Loucy (cell line): ENCODE data around the gene PTCD1.

ENCODE experiments used
- CTCF ChIP-seq: fragments of 200-600 bp; sonication (generic); conservative IDR thresholded peaks from 2 replicates; pipeline ENCODE4 v1.5.1; 2014; ENCODE audit warnings: mild to moderate bottlenecking, antibody characterized with exemption, low read length
- EZH2phosphoT487 ChIP-seq: fragments of 200-600 bp; IDR thresholded peaks from 2 replicates; pipeline ENCODE4 v1.6.1; 2018; ENCODE audit warnings: antibody characterized with exemption, mild to moderate bottlenecking, moderate library complexity, borderline replicate concordance

- TF ChIP-seq CTCF (no peak), EZH2phosphoT487 (no peak)
Measured at GRCh38 chr7:99387912-99388311, 50.7 kb downstream of the PTCD1 start.
